GM20000 (cell line): Measurements from ENCODE around the gene CRTAP.
"Not testable (repeated sequence)": the region's sequence is repeated elsewhere in the genome, so short reads cannot be mapped to it uniquely, and the experiment has no call there.

Experiments
- DNase-seq: peaks from one replicate; pipeline ENCODE4 v3.0.0; 2012; ENCODE audit warnings: low spot score
- TF ChIP-seq, protein P1 (sequence below): IDR thresholded peaks from 2 replicates; pipeline ENCODE4 v1.5.1; 2012; ENCODE audit warnings: mild to moderate bottlenecking, control low read depth; ENCODE audit errors: extremely low read depth, missing control alignments

The CRTAP gene

DNA sequence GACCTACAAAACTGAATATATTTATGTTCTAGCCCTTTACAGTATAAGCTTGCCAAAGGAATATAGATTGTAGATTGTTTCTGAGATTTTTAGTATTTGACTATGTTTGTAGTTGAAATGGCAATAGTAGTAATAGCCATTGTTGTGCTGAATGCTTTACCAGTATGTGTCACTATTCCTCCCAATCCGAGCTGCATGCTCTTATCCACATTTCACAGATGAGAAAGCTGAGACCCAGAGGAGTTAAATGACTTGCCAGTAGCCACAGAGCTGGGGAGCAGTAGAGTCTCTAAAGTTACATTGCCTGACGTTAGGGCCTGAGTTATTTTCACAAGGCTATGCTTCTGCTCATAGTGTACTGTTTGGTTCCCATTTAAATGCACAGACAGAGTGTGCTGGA, 13.6 kb upstream of the CRTAP start:
- DNase-seq: no peak
- TF ChIP-seq, protein P1, sequence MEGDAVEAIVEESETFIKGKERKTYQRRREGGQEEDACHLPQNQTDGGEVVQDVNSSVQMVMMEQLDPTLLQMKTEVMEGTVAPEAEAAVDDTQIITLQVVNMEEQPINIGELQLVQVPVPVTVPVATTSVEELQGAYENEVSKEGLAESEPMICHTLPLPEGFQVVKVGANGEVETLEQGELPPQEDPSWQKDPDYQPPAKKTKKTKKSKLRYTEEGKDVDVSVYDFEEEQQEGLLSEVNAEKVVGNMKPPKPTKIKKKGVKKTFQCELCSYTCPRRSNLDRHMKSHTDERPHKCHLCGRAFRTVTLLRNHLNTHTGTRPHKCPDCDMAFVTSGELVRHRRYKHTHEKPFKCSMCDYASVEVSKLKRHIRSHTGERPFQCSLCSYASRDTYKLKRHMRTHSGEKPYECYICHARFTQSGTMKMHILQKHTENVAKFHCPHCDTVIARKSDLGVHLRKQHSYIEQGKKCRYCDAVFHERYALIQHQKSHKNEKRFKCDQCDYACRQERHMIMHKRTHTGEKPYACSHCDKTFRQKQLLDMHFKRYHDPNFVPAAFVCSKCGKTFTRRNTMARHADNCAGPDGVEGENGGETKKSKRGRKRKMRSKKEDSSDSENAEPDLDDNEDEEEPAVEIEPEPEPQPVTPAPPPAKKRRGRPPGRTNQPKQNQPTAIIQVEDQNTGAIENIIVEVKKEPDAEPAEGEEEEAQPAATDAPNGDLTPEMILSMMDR: no peak

DNA sequence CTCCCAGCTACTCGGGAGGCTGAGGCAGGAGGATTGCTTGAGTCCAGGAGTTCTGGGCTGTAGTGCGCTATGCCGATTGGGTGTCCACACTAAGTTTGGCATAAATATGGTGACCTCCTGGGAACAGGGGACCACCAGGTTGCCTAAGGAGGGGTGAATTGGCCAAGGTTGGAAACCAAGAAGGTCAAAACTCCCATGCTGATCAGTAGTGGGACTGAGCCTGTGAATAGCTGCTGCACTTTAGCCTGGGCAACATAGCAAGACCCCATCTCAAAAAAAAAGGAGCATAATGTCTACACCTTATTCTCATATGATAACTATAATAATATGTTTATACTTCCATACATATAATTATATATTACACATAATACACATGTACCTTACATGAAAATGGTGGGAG, 10.8 kb upstream of the CRTAP start:
- TF ChIP-seq, protein P1: no peak
- no peak for DNase-seq

DNA sequence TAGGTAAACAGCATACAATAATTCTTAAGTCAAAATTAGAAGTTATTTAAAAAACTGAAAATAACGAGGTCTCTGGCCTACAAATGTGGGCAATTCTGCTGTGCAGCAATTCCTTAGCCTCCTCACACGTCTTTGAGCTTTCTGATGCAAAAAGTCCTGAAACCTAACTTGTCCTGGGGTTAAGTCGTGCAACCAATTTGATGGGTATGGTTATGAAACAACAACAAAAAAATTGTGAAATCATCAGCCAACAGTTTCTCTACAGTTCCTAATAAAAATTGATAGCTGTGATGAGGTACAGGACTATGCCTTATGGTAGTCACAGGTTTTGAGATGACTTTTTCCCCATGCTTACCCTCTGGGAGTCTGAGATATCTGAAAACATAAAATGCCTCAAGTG, 10.3 kb upstream of the CRTAP start:
- TF ChIP-seq, protein P1: no peak
- DNase-seq: no peak

DNA sequence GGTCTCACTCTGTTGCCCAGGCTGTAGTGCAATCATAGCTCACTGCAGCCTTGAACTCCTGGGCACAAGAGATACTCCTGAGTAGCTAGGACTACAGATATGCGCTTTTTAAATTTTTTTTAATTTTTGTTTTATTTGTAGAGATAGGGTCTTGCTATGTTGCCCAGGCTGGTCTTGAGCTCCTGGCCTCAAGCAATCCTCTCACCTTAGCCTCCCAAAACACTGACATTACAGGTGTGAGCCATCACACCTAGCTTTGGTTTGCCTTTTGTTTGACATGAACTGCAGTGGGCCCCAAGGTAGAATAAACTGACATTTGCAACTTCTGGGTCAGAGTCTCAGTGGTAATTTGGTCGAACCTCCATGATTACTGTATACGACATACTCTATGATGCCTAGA, 9.0 kb upstream of the CRTAP start:
- no peak for DNase-seq
- TF ChIP-seq, protein P1: no peak

DNA sequence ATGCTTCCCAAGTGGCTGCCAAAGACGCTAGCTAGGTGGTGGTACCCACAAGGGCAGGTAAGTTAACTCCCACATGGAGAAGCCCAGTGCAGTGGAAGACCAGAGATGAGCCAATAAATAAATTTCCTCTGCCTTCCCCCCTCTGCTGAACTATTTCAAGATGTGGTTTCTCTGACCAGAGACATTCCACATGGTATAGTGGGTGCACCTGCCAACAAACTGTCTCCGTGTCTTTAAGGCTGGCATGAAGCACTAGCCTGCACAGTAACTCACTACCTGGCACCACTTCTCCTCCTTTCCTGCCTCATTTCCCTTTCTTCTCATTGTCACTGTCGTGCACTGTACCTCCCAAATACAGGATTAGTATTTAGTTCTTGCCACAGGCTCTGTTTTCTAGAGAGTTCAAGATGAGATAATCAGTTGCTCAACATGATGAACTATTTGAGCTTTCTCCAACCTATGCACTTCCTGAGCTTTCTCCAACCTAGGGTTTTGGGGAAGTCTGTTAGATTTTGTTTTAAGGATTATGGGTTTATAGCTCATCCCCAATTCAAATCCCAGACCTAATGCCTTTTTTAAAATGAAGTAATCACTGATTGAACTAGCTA, 8.4 kb upstream of the CRTAP start:
- TF ChIP-seq, protein P1: no peak
- DNase-seq: no peak

DNA sequence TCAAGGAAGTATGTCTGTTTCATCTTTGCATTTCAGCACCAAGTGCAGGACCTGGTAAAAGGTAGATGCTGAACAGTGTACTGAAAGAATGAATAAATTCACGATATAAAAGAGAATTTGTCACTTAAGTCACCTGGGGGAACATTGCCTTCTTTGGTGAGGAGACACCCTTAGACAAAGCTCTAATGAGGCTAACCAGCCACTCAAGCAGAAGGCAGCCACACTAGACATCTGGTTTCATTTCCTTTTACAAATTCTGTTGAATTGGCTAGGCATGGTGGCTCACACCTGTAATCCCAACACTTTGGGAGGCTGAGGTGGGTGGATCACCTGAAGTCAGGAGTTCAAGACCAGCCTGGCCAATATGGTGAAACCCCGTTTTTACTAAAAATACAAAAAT, 7.0 kb upstream of the CRTAP start:
- not testable (repeated sequence) for DNase-seq

DNA sequence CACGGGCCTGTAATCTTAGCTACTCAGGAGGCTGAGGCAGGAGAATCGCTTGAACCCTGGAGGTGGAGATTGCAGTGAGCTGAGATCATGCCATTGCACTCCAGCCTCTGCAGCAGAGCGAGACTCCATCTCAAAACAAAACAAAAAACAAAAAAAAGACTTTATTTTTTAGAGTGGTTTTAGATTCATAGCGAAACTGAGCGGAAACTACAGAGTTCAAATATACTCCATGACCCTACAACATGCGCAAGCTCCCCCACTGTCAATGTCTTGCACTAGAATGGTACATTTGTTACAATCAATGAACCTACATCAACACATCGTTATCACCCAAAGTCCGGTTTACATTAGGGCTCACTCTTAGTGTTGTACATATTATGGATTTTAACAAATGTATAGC, 2.2 kb upstream of the CRTAP start:
- TF ChIP-seq, protein P1: no peak
- peak; percentile 65 for DNase-seq

DNA sequence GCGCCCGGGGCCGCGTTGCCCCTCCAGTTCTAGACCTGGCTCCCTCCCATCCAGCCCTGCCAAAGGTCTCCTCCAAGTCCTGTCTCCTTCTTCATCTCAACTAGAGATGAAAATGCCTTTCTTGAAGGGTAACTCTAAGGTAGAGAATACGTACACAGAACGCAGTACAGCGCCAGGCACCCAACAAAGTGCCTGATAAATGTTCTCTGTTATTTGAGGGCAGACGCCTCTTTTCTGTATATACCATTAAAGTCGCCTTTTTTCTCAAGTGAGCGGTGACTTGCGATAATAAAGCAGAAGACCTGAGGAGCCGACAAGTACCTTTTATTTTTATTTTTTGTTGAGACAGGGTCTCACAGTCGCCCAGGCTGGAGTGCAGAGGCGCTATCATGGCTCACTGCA, 809 bp downstream of the CRTAP start:
- TF ChIP-seq, protein P1: no peak
- no peak for DNase-seq
